Measurements from ENCODE around the gene RANBP1.

DNA sequence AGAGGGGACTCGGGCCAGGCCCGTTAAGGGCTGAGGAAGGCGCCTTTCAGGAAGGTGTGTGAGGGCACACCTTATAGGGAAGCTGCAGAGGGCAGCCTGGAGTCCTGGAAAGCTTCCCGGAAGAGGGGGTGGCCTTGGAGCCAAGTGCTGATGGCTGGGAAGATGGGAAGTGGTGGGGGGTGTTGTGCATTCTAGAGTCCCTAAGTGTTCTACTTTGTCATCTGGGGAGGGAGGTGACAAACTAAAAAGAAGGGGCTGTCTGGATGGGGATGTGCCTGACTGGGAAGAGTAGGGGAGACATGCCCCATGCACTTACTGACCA, 22.5 kb downstream of the RANBP1 start:
- TF ChIP-seq, protein P1, sequence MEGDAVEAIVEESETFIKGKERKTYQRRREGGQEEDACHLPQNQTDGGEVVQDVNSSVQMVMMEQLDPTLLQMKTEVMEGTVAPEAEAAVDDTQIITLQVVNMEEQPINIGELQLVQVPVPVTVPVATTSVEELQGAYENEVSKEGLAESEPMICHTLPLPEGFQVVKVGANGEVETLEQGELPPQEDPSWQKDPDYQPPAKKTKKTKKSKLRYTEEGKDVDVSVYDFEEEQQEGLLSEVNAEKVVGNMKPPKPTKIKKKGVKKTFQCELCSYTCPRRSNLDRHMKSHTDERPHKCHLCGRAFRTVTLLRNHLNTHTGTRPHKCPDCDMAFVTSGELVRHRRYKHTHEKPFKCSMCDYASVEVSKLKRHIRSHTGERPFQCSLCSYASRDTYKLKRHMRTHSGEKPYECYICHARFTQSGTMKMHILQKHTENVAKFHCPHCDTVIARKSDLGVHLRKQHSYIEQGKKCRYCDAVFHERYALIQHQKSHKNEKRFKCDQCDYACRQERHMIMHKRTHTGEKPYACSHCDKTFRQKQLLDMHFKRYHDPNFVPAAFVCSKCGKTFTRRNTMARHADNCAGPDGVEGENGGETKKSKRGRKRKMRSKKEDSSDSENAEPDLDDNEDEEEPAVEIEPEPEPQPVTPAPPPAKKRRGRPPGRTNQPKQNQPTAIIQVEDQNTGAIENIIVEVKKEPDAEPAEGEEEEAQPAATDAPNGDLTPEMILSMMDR (IDR thresholded peaks at IDR 0.05): no peak
- TF ChIP-seq POLR2AphosphoS5 (IDR thresholded peaks at IDR 0.05): no peak
- no peak for TF ChIP-seq POLR2A (IDR thresholded peaks at IDR 0.05)
- no peak for TF ChIP-seq EP300 (IDR thresholded peaks at IDR 0.05; ENCODE audit: low read depth)

Measured in transverse colon (tissue), 4 donors.